Endometrial microvascular endothelial cells (primary cell): Measurements from ENCODE around the gene GTF3C1. TPM values are rescaled to one million over a fixed set of nuclear protein-coding genes. Genes with fewer than 3 reads are reported as not detected.
"Not testable (repeated sequence)": the region's sequence is repeated elsewhere in the genome, so short reads cannot be mapped to it uniquely, and the experiment has no call there.

Experiments used
- in situ Hi-C: cut with HindIII; loops from 2 replicates; pipeline ENCODE4 v1.10.0; 2017; ENCODE audit warnings: low sequenced_read_pairs, low pct_unique_long_range_greater_than_20kb; ENCODE audit errors: inconsistent ontology term
- total RNA-seq: library from RNA; depleted of rRNA; stranded (reverse); fragments of >200 nt; gene quantifications from one replicate; pipeline ENCODE4 v1.2.3, GENCODE V29; 2015; ENCODE audit errors: inconsistent ontology term

GTF3C1 gene
- 68.9 TPM for total RNA-seq

- in situ Hi-C loops = no loop called here
Observed at GRCh38 chr16:27549746-27550581, at the start of gene GTF3C1, which contains the start of gene KATNIP. TSS of gene GTF3C1 (minus strand) at chr16:27549913. CDS start at chr16:27549890, 23 bp downstream. TSS of gene KATNIP (plus strand) at chr16:27550144. CDS start at chr16:27550171, 27 bp downstream.

GRCh38 chr16:27598931-27599565 is 49.3 kb upstream of the GTF3C1 start:
- in situ Hi-C loops = no loop called here

- in situ Hi-C loops = no loop called here
Observed at GRCh38 chr16:27598220-27598619, 48.5 kb upstream of the GTF3C1 start.

GRCh38 chr16:27597361-27597760 is 47.6 kb upstream of the GTF3C1 start:
- in situ Hi-C loops = no loop called here

GRCh38 chr16:27596411-27596810 is 46.7 kb upstream of the GTF3C1 start:
- in situ Hi-C loops = no loop called here

GRCh38 chr16:27595993-27596392 is 46.3 kb upstream of the GTF3C1 start:
- in situ Hi-C loops = no loop called here

- in situ Hi-C loops = no loop called here
Observed at GRCh38 chr16:27595475-27595874, 45.8 kb upstream of the GTF3C1 start.

GRCh38 chr16:27591837-27592236 is 42.1 kb upstream of the GTF3C1 start:
- in situ Hi-C loops = no loop called here

- in situ Hi-C loops = no loop called here
Observed at GRCh38 chr16:27588057-27588456, 38.3 kb upstream of the GTF3C1 start.

GRCh38 chr16:27586711-27587110 is 37.0 kb upstream of the GTF3C1 start:
- in situ Hi-C loops = no loop called here

- in situ Hi-C loops = no loop called here
Observed at GRCh38 chr16:27585200-27585599, 35.5 kb upstream of the GTF3C1 start.

GRCh38 chr16:27583634-27584033 is 33.9 kb upstream of the GTF3C1 start:
- in situ Hi-C loops = no loop called here

- in situ Hi-C loops = no loop called here
Observed at GRCh38 chr16:27582883-27583282, 33.2 kb upstream of the GTF3C1 start.

- in situ Hi-C loops = no loop called here
Observed at GRCh38 chr16:27579087-27579980, 29.6 kb upstream of the GTF3C1 start.

- in situ Hi-C loops = no loop called here
Observed at GRCh38 chr16:27576729-27577128, 27.0 kb upstream of the GTF3C1 start.

- in situ Hi-C loops = no loop called here
Observed at GRCh38 chr16:27572711-27573110, 23.0 kb upstream of the GTF3C1 start.

- in situ Hi-C loops = no loop called here
Observed at GRCh38 chr16:27571433-27572326, 22.0 kb upstream of the GTF3C1 start.

GRCh38 chr16:27570986-27571385 is 21.3 kb upstream of the GTF3C1 start:
- in situ Hi-C loops = not testable (repeated sequence)
